Measurements from ENCODE around the gene SZRD1. TPM values are rescaled to one million over a fixed set of nuclear protein-coding genes. Genes with fewer than 3 reads are reported as not detected.

The SZRD1 gene
- total and polyA plus RNA-seq, 9 of the 15 experiments (the other 6 are each of a cell fraction or from before 2014, with no cell fraction given): 3.9 to 149 (median 82.5) TPM

- TF ChIP-seq, protein P1, sequence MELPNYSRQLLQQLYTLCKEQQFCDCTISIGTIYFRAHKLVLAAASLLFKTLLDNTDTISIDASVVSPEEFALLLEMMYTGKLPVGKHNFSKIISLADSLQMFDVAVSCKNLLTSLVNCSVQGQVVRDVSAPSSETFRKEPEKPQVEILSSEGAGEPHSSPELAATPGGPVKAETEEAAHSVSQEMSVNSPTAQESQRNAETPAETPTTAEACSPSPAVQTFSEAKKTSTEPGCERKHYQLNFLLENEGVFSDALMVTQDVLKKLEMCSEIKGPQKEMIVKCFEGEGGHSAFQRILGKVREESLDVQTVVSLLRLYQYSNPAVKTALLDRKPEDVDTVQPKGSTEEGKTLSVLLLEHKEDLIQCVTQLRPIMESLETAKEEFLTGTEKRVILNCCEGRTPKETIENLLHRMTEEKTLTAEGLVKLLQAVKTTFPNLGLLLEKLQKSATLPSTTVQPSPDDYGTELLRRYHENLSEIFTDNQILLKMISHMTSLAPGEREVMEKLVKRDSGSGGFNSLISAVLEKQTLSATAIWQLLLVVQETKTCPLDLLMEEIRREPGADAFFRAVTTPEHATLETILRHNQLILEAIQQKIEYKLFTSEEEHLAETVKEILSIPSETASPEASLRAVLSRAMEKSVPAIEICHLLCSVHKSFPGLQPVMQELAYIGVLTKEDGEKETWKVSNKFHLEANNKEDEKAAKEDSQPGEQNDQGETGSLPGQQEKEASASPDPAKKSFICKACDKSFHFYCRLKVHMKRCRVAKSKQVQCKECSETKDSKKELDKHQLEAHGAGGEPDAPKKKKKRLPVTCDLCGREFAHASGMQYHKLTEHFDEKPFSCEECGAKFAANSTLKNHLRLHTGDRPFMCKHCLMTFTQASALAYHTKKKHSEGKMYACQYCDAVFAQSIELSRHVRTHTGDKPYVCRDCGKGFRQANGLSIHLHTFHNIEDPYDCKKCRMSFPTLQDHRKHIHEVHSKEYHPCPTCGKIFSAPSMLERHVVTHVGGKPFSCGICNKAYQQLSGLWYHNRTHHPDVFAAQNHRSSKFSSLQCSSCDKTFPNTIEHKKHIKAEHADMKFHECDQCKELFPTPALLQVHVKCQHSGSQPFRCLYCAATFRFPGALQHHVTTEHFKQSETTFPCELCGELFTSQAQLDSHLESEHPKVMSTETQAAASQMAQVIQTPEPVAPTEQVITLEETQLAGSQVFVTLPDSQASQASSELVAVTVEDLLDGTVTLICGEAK (IDR thresholded peaks at IDR 0.05): peak; percentile 94
- TF ChIP-seq, protein P1 (CRISPR knock-in tag; IDR thresholded peaks at IDR 0.05): no peak
- no peak for TF ChIP-seq ZNF121 (CRISPR knock-in tag; conservative IDR thresholded peaks at IDR 0.05)
- TF ChIP-seq ZBTB8A (IDR thresholded peaks at IDR 0.05; ENCODE audit: partially characterized antibody): no peak
- TF ChIP-seq, protein P2, sequence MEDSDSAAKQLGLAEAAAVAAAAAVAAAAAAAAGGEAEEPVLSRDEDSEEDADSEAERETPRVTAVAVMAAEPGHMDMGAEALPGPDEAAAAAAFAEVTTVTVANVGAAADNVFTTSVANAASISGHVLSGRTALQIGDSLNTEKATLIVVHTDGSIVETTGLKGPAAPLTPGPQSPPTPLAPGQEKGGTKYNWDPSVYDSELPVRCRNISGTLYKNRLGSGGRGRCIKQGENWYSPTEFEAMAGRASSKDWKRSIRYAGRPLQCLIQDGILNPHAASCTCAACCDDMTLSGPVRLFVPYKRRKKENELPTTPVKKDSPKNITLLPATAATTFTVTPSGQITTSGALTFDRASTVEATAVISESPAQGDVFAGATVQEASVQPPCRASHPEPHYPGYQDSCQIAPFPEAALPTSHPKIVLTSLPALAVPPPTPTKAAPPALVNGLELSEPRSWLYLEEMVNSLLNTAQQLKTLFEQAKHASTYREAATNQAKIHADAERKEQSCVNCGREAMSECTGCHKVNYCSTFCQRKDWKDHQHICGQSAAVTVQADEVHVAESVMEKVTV (CRISPR knock-in tag; IDR thresholded peaks at IDR 0.05): no peak; the same call in 1 of the 2 replicates
- no peak for TF ChIP-seq PCBP2 (IDR thresholded peaks at IDR 0.05; ENCODE audit: low read depth, low read length, poor library complexity, severe bottlenecking)
- TF ChIP-seq CHCHD3 (CRISPR knock-in tag; IDR thresholded peaks at IDR 0.05): no peak
- peak; percentile 99 for TF ChIP-seq POLR2G (IDR thresholded peaks at IDR 0.05; ENCODE audit: low read depth, low read length)
- peak; percentile 85 for TF ChIP-seq KLF1 (tag; IDR thresholded peaks at IDR 0.05)
- TF ChIP-seq HBP1 (CRISPR knock-in tag; IDR thresholded peaks at IDR 0.05): no peak
- TF ChIP-seq, protein P3, sequence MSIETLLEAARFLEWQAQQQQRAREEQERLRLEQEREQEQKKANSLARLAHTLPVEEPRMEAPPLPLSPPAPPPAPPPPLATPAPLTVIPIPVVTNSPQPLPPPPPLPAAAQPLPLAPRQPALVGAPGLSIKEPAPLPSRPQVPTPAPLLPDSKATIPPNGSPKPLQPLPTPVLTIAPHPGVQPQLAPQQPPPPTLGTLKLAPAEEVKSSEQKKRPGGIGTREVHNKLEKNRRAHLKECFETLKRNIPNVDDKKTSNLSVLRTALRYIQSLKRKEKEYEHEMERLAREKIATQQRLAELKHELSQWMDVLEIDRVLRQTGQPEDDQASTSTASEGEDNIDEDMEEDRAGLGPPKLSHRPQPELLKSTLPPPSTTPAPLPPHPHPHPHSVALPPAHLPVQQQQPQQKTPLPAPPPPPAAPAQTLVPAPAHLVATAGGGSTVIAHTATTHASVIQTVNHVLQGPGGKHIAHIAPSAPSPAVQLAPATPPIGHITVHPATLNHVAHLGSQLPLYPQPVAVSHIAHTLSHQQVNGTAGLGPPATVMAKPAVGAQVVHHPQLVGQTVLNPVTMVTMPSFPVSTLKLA (conservative IDR thresholded peaks at IDR 0.05): peak; percentile 99
- TF ChIP-seq NBN (IDR thresholded peaks at IDR 0.05; ENCODE audit: low read depth): peak; percentile 98
- TF ChIP-seq CBFB (CRISPR knock-in tag; IDR thresholded peaks at IDR 0.05): peak; percentile 76; the same call in 1 of the 2 replicates
Measured at GRCh38 chr1:16440470-16441281, 73.6 kb downstream of the SZRD1 start, which contains the start of gene NECAP2 (continued).
